K562 (cell line): ENCODE data around the gene MAP3K20. TPM values are rescaled to one million over a fixed set of nuclear protein-coding genes. Genes with fewer than 3 reads are reported as not detected.
"Not testable (repeated sequence)": the region's sequence is repeated elsewhere in the genome, so short reads cannot be mapped to it uniquely, and the experiment has no call there.

Experiments used
- ATAC-seq: fragments of 200-7000 bp; cut with Tn5 transposase; 3 replicates; pipeline ENCODE4 v1.9.1; 2020; ENCODE audit warnings: moderate library complexity
- BruUV-seq: library from RNA; stranded (reverse); fragments of 400-500 nt; replicated peaks from 2 replicates; lab custom pipeline; 2021; lab: Mats Ljungman, UMichigan
- CTCF ChIA-PET: fragments of 300-600 bp; formaldehyde crosslinking; extraction: SDS; loops from one replicate; lab custom pipeline; 2021; ENCODE audit warnings: low intra/inter-chr PET ratio; lab: Yijun Ruan, JAX
- POLR2A ChIA-PET: fragments of 300-600, 350-650 bp; sonication (Branson Sonifier 250); formaldehyde crosslinking; extraction: SDS; loops from one replicate; lab custom pipeline; 2021; ENCODE audit warnings: antibody characterized with exemption, inconsistent platforms; lab: Yijun Ruan, JAX
- DNase-seq, 4 experiments: peaks; one replicate each; pipeline versions ENCODE4 v3.0.0 to v3.0.0-alpha.2; 2011 to 2018; ENCODE audit warnings: low spot score in 3 of 4, mixed read lengths in 3 of 4; ENCODE audit errors: extremely low read depth in 1 of 4
- FAIRE-seq: peaks from 2 replicates; lab custom pipeline; 2011; peaks lifted over from hg19 to GRCh38; lab: Jason Lieb, UNC
- H2AFZ ChIP-seq: 2 replicates; pipeline ENCODE4 v1.6.0; 2011; ENCODE audit warnings: low read depth, low read length, control low read depth, inconsistent platforms
- H3K27ac ChIP-seq: fragments of 200-600 bp; 3 replicates; pipeline ENCODE4 v1.8.0; 2011; ENCODE audit warnings: low read depth, mild to moderate bottlenecking, control low read depth, inconsistent platforms, low read length, moderate library complexity, mixed read lengths; ENCODE audit errors: extremely low read depth
- H3K27me3 ChIP-seq, 2 experiments: fragments of 300-600 bp in 1 of 2; 2 replicates in 1 of 2; 3 replicates in 1 of 2; pipeline versions ENCODE4 v1.6.0 to v1.8.0; 2011; ENCODE audit warnings: inconsistent platforms in 2 of 2, low read length in 2 of 2, mild to moderate bottlenecking in 1 of 2, mixed read lengths in 1 of 2, moderate library complexity in 1 of 2; ENCODE audit not compliant: control insufficient read depth in 2 of 2, insufficient read depth in 2 of 2
- H3K36me3 ChIP-seq: fragments of 300-600 bp; 3 replicates; pipeline ENCODE4 v1.8.0; 2011; ENCODE audit warnings: mild to moderate bottlenecking, low read length, inconsistent platforms; ENCODE audit not compliant: control insufficient read depth, insufficient read depth
- H3K4me1 ChIP-seq, 2 experiments: fragments of 200-600 bp in 1 of 2; replicated peaks in 1 of 2; 2 replicates in 1 of 2; 3 replicates in 1 of 2; pipeline versions ENCODE4 v1.5.1 to v1.8.0; 2011; ENCODE audit warnings: inconsistent platforms in 2 of 2, low read length in 2 of 2, mild to moderate bottlenecking in 1 of 2, mixed read lengths in 1 of 2, moderate library complexity in 1 of 2; ENCODE audit not compliant: control insufficient read depth in 2 of 2, insufficient read depth in 2 of 2
- H3K4me2 ChIP-seq: 2 replicates; pipeline ENCODE4 v1.6.1; 2011; ENCODE audit warnings: low read length, control low read depth, inconsistent platforms, mixed read lengths; ENCODE audit not compliant: insufficient read depth
- H3K4me3 ChIP-seq: fragments of 200-600 bp; sonication (generic), shearing (Covaris generic); 2 replicates; pipeline ENCODE4 v1.5.1; 2016; ENCODE audit warnings: control low read depth, inconsistent platforms
- H3K79me2 ChIP-seq: fragments of 200-600 bp; 3 replicates; pipeline ENCODE4 v1.8.0; 2011; ENCODE audit warnings: low read length, inconsistent platforms; ENCODE audit not compliant: control insufficient read depth, insufficient read depth
- H3K9ac ChIP-seq, 2 experiments: 2 replicates each; pipeline versions ENCODE4 v1.6.0 to v1.6.1; 2011; ENCODE audit warnings: low read depth in 2 of 2, low read length in 2 of 2, control low read depth in 1 of 2, inconsistent platforms in 1 of 2, mild to moderate bottlenecking in 1 of 2, mixed read lengths in 1 of 2; ENCODE audit not compliant: insufficient read depth in 1 of 2
- H3K9me1 ChIP-seq: one replicate; pipeline ENCODE4 v1.6.0; 2011; ENCODE audit warnings: inconsistent platforms, mild to moderate bottlenecking, low read length, moderate library complexity; ENCODE audit not compliant: control insufficient read depth, insufficient read depth
- H3K9me3 ChIP-seq: replicated peaks from 2 replicates; pipeline ENCODE4 v1.5.1; 2011; ENCODE audit warnings: low read depth, low read length, inconsistent platforms; ENCODE audit not compliant: control insufficient read depth, insufficient read depth
- H4K20me1 ChIP-seq: replicated peaks from 2 replicates; pipeline ENCODE4 v1.6.1; 2011; ENCODE audit warnings: low read length, inconsistent platforms, mixed read lengths; ENCODE audit not compliant: control insufficient read depth, insufficient read depth
- BHLHE40 ChIP-seq: IDR thresholded peaks from 2 replicates; pipeline ENCODE4 v1.6.1; 2011; ENCODE audit warnings: low read length, improper control_type of control experiment
- DDX20 ChIP-seq: fragments of 450-650 bp; IDR thresholded peaks from 2 replicates; pipeline ENCODE4 v1.6.1; 2016; ENCODE audit warnings: missing genetic modification characterization, low read depth, mild to moderate bottlenecking, missing compliant biosample characterization, moderate library complexity
- FUS ChIP-seq: fragments of 200-400 bp; formaldehyde crosslinking; optimal IDR thresholded peaks from 2 replicates; pipeline ENCODE3; 2017; ENCODE audit warnings: low read depth, low read length
- TBP ChIP-seq: optimal IDR thresholded peaks from 2 replicates; pipeline ENCODE3; 2011; ENCODE audit warnings: low read depth, low read length, improper control_type of control experiment
- U2AF2 ChIP-seq: fragments of 200-400 bp; formaldehyde crosslinking; optimal IDR thresholded peaks from 2 replicates; pipeline ENCODE3; 2017; ENCODE audit warnings: low read depth, mild to moderate bottlenecking, low read length
- ZNF561 ChIP-seq: fragments of 450-650 bp; formaldehyde crosslinking; conservative IDR thresholded peaks from 2 replicates; pipeline ENCODE4 v1.4.0; 2020; ENCODE audit warnings: mild to moderate bottlenecking, moderate library complexity
- WGBS: fragments of 100-300 bp; shearing (Covaris generic); methylation state at CpG from one replicate; pipeline ENCODE4 v1.1.6; 2016; ENCODE audit warnings: low coverage, mixed read lengths; ENCODE audit not compliant: insufficient coverage; ENCODE audit errors: missing lambda C conversion rate; 5-methylcytosine and 5-hydroxymethylcytosine counted together
- in situ Hi-C: fragments of 300-500 bp; cut with MboI; formaldehyde crosslinking; loops from 4 replicates; pipeline ENCODE4 v1.15.0; 2018; ENCODE audit warnings: inconsistent platforms, mixed read lengths
- intact Hi-C: fragments of 100-400 bp; cut with micrococcal nuclease; formaldehyde crosslinking; loops from 2 replicates; pipeline ENCODE4 v1.14.2; 2022
- polyA plus RNA-seq, 8 experiments: library from polyadenylated mRNA; depleted of rRNA in 4 of 8; stranded (reverse) in 5 of 8; unstranded in 3 of 8; fragments of >200 nt; fragmentation: Nextera tagmentation in 2 of 8; fragmentation: Illumina TruSeq in 1 of 8; extraction: Ambion mirVana in 2 of 8; extraction: Trizol in 1 of 8; gene quantifications; 2 replicates each; pipeline versions ENCODE4 v1.2.1 to v1.2.3, GENCODE V29; 2011 to 2014; ENCODE audit warnings: inconsistent platforms in 1 of 8, missing spikeins in 1 of 8
- total RNA-seq, 7 experiments: library from RNA; depleted of rRNA in 6 of 7; stranded (reverse); fragments of >200 nt in 6 of 7; fragmentation: Illumina TruSeq in 2 of 7; extraction: Trizol in 2 of 7; gene quantifications; 2 replicates each; pipeline versions ENCODE4 v1.2.1 to v1.2.3, GENCODE V29; 2011 to 2021; ENCODE audit warnings: low replicate concordance in 1 of 7
- TF ChIP-seq, protein P1 (sequence below): fragments of 450-650 bp; IDR thresholded peaks from 2 replicates; pipeline ENCODE4 v1.6.1; 2017; ENCODE audit warnings: antibody characterized with exemption
- TF ChIP-seq, protein P2 (sequence below), 2 experiments: fragments of 450-650 bp in 1 of 2; sonication (generic) in 1 of 2; formaldehyde crosslinking in 1 of 2; IDR thresholded peaks; 2 replicates each; pipeline versions ENCODE4 v1.7.1 to v1.9.0; 2016 to 2022; ENCODE audit warnings: inconsistent platforms in 1 of 2, mild to moderate bottlenecking in 1 of 2, missing genetic modification reagents in 1 of 2

The MAP3K20 gene
- total and polyA plus RNA-seq, 9 of the 15 experiments (the other 6 are each of a cell fraction or from before 2014, with no cell fraction given), result 9.8 to 34.2 (median 27.3) TPM

DNA sequence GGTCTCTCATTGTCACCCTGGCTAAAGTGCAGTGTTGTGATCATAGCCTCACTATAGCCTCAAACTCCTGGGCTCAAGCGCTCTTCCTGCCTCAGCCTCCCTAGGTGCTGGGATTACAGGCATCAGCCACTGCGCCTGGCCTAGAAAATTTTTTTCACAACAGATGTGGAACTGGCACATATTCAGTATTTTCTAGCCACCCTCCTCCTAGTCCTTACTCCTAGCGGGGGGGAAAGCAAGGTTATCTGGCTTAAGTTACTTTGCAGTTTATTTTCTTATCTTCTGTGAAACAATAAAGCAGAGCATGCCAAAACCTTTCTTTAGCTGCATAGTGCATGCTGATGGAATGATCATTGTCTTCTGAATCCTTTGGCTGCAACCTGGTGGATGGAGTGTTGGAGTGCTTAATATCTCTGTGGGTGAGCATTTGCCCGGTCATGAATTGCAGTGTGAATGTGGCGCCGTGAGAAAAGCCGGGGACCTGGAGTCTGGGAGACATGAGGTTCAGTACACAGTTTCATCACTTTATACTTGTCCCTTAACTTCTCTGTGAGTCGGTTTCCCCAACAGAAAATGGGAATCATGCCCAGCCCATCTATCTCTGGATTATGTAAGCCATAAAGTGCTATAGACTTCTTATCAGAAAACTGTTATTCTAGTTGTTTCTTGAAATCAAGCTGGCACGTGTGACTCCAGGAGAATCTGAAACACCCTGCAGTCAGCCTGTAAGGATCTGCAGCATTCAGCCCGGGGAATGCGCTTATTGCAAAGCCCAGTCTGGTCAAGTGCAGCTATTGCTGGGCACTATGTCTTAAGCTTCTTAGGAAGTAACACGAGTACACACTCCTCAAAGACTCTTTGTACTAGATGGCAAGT is 38.2 kb upstream of the MAP3K20 start (continued):
- TF ChIP-seq DDX20, result no peak
- TF ChIP-seq U2AF2, result no peak
- TF ChIP-seq ZNF561, result no peak
- no peak for TF ChIP-seq BHLHE40
- no peak for TF ChIP-seq TBP
- TF ChIP-seq, protein P1, sequence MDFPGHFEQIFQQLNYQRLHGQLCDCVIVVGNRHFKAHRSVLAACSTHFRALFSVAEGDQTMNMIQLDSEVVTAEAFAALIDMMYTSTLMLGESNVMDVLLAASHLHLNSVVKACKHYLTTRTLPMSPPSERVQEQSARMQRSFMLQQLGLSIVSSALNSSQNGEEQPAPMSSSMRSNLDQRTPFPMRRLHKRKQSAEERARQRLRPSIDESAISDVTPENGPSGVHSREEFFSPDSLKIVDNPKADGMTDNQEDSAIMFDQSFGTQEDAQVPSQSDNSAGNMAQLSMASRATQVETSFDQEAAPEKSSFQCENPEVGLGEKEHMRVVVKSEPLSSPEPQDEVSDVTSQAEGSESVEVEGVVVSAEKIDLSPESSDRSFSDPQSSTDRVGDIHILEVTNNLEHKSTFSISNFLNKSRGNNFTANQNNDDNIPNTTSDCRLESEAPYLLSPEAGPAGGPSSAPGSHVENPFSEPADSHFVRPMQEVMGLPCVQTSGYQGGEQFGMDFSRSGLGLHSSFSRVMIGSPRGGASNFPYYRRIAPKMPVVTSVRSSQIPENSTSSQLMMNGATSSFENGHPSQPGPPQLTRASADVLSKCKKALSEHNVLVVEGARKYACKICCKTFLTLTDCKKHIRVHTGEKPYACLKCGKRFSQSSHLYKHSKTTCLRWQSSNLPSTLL, result no peak
- TF ChIP-seq, protein P2, sequence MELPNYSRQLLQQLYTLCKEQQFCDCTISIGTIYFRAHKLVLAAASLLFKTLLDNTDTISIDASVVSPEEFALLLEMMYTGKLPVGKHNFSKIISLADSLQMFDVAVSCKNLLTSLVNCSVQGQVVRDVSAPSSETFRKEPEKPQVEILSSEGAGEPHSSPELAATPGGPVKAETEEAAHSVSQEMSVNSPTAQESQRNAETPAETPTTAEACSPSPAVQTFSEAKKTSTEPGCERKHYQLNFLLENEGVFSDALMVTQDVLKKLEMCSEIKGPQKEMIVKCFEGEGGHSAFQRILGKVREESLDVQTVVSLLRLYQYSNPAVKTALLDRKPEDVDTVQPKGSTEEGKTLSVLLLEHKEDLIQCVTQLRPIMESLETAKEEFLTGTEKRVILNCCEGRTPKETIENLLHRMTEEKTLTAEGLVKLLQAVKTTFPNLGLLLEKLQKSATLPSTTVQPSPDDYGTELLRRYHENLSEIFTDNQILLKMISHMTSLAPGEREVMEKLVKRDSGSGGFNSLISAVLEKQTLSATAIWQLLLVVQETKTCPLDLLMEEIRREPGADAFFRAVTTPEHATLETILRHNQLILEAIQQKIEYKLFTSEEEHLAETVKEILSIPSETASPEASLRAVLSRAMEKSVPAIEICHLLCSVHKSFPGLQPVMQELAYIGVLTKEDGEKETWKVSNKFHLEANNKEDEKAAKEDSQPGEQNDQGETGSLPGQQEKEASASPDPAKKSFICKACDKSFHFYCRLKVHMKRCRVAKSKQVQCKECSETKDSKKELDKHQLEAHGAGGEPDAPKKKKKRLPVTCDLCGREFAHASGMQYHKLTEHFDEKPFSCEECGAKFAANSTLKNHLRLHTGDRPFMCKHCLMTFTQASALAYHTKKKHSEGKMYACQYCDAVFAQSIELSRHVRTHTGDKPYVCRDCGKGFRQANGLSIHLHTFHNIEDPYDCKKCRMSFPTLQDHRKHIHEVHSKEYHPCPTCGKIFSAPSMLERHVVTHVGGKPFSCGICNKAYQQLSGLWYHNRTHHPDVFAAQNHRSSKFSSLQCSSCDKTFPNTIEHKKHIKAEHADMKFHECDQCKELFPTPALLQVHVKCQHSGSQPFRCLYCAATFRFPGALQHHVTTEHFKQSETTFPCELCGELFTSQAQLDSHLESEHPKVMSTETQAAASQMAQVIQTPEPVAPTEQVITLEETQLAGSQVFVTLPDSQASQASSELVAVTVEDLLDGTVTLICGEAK (IDR thresholded peaks at IDR 0.05), result no peak
- TF ChIP-seq, protein P2 (CRISPR knock-in tag; IDR thresholded peaks at IDR 0.05), result no peak
- TF ChIP-seq FUS, result no peak

DNA sequence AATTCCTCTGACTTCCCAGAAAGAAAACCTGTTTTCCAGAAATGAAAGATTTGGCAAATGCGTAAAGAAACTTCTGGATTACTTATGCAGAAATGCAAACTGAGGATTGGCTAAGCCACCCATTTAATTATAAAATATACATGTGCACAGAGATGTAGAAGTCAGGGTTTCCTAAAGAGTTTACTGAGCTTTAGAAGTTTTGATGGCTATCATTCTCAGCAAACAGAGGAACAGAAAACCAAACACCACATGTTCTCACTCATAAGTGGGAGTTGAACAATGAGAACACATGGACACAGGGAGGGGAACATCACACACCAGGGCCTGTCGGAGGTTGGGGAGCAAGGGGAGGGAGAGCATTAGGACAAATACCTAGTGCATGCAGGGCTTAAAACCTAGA is 37.4 kb upstream of the MAP3K20 start:
- FAIRE-seq, H3K4me1 ChIP-seq, H3K9me1 ChIP-seq, intact Hi-C loops, H3K79me2 ChIP-seq, BruUV-seq, H3K4me3 ChIP-seq, ATAC-seq, H3K9me3 ChIP-seq, H2AFZ ChIP-seq, H3K4me2 ChIP-seq, DNase-seq, H3K9ac ChIP-seq, H3K36me3 ChIP-seq, H3K27ac ChIP-seq, in situ Hi-C loops, POLR2A ChIA-PET, H4K20me1 ChIP-seq, CTCF ChIA-PET: not testable (repeated sequence)
- 11% methylated on average over 2 of the region's 2 CpGs for WGBS
- H3K27me3 ChIP-seq, result peaks cover 22 to 28% of the 10 kb centered on the region in 2 experiments
